Stimulated activated CD8-positive, alpha-beta memory T cell treated with anti-CD3 and anti-CD28 coated beads, Interleukin-2, amount 100 ng/mL, for 1 hour (primary cell): Measurements from ENCODE around the gene LZIC.

Experiments
- DNase-seq, 2 donors: peaks; one replicate each; pipeline ENCODE4 v3.0.0-alpha.2; 2020; ENCODE audit warnings: low read depth in 2 of 2

Gene LZIC

DNA sequence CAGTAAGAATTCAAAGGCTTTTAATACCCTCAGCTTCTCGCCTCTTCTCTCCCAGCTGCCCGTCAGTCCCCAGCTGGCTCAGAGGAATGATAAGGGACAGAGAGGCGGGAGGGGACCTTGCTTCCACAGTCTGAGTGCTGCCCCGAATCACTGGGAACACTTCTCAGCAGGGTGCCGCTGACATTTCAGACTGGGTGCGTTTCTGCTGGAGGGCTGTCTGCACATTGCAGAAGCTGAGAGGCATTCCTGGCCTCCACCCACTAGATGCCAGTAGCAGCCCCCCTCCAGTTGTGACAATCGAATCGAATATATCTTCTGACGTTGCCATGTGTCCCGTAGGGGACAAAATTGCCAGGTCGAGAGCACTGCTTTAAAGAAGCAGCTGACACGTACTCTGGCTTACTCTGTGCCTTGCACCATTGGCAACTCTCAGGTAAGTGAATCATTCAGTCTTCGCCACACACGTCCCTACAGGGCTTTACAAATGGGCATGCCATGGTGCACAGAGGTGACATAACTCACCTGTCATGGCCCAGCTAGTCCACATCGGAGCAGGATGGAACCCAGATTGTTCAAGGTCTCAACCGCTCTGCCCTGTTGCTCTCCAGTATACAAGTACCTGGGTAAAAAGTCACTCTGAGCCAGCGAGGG is 57.0 kb downstream of the LZIC start:
- DNase-seq = no peak

DNA sequence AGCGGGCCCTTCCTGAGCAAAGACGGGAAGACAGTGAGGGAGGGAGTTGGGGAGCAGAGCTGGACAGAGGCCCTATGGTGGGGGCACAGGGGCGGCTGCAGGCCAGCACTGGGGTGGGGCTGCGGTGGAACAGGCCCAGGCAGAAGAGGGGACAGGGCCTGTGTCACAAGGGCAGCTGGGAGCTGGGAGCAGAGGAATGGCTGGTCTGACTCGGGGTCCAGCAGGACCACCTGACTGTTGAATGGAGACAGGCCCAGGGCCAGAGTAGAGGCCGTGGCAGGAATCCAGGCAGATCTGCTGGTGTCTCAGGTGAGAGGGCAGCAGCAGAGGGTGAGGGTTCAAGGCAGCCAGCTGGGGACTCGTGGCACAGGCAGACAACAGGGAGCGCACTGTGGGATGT is 58.4 kb downstream of the LZIC start:
- no peak for DNase-seq

DNA sequence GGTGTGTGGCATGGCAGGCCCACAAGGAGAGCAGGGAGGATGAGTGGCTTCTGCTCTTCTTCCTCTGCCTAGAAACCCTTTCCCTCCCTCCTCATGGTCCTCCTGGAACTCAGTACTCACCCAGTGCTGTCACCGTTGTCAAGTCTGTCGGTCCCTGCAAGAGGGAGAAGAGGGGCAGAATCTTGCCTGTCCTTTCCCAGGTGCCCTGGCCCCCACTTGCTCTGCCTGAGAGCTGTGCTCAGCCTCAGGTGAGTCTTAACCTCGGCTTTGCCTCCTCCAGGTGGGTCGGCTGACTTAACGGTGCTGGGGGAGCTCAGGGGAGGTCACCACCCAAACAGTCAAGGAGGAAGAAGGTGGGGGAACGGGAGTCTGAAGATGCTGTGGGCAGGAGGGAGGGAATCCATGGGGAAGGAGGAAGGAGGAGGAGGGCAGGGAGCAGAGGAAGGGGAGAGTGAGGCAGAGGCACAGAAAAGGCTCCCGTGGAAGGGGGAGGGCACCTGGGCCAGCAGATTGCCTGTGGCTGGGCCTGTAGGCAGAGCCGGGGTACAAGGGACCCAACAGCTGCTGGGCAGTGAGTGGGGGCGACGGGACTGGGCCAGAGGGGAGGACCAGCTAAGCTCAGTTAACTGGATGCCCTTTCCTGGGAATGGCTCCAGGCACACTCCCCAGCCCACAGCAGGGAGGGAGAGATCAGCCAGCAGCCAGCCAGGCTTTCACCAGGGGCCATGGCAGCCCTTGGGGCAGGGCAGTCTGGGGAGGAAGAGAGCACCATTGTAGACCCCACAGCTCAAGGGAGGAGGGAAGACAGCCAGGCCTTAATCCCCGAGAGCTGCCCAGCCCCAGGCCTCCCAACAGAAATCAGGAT is 59.4 kb downstream of the LZIC start:
- no peak for DNase-seq

DNA sequence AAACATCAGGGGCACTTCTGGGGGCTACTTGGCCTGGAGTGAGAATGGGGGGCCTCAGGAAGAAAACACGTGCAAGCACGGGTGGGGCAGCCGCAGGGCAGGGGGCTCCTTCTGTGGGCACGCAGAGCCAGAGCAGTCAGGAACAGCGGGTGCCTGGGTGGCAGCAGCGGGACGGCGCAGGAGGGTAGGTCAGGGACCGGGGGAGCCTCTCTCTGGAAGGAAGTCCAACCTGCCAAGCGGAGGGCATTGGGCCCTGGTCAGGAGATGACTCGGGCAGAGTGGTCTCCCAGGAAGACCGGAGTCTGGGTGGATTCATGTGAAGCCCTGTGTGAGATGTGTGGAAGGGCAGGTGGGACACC is 60.3 kb downstream of the LZIC start:
- DNase-seq = no peak

DNA sequence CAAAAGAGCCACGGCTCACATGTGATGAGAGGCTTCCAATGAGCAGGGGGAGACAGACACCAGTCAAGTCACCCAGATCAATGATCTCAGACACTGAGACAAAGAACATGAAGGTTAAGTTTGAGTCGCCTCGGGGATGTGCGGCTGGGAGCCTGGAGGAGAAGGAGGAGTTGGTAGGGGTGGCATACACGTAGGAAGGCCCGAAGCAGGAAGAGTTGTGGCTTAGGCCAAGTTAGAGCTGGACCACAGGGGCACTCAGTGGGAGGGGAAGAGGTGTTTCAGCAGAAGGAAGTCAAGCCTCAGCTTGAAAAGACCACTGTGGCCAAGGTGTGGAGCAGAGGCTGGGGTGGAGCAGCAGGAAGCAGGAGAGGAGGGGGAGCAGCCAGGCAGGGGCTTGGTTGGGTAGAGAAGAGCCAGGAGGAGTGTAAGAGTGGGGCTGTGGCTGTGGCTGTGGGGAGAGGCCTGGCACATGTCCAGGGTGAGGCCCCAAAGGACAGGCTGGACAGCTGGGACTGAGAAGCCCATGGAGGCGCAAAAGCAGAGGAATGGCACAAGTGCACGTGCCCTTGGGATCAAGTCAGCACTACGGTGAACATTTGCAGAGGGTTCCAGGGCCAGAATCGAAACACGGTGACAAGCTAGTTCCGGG is 60.8 kb downstream of the LZIC start:
- no peak for DNase-seq

- DNase-seq = no peak
These were observed 61.3 kb downstream of the LZIC start for GRCh38 chr1:9881838-9882249.
